SK-N-SH treated with all-trans-retinoic acid at 6 μM for 48 hours (cell line): ENCODE data around the gene VTI1A.

Experiments
- ATAC-seq: fragments of 200-7000 bp; cut with Tn5 transposase; 3 replicates; pipeline ENCODE4 v1.9.1; 2020; ENCODE audit warnings: mild to moderate bottlenecking, moderate library complexity
- ARNTL ChIP-seq: fragments of 450-650 bp; formaldehyde crosslinking; IDR thresholded peaks from 2 replicates; pipeline ENCODE4 v1.5.0; 2020; ENCODE audit warnings: low read depth, mild to moderate bottlenecking, moderate library complexity, borderline replicate concordance
- BACH2 ChIP-seq: fragments of 250-450 bp; sonication (Bioruptor Pico); IDR thresholded peaks from 2 replicates; pipeline ENCODE4 v1.9.0; 2021; ENCODE audit warnings: mild to moderate bottlenecking, borderline replicate concordance
- CREB5 ChIP-seq: fragments of 250-450 bp; sonication (Bioruptor Pico); IDR thresholded peaks from 2 replicates; pipeline ENCODE4 v1.5.1; 2020; ENCODE audit warnings: low read depth, mild to moderate bottlenecking, moderate library complexity
- ESRRG ChIP-seq: fragments of 250-450 bp; sonication (Bioruptor Pico); IDR thresholded peaks from 2 replicates; pipeline ENCODE4 v1.6.1; 2021; ENCODE audit warnings: mild to moderate bottlenecking
- GLIS3 ChIP-seq: fragments of 250-450 bp; sonication (Bioruptor Pico); IDR thresholded peaks from 2 replicates; pipeline ENCODE4 v1.5.0; 2020; ENCODE audit warnings: mild to moderate bottlenecking, moderate library complexity
- ISL1 ChIP-seq: fragments of 250-450 bp; sonication (Bioruptor Pico); IDR thresholded peaks from 2 replicates; pipeline ENCODE4 v2.1.2; 2022; ENCODE audit warnings: mild to moderate bottlenecking, moderate library complexity
- OSR1 ChIP-seq: fragments of 250-450 bp; sonication (Bioruptor Pico); IDR thresholded peaks from 2 replicates; pipeline ENCODE4 v1.8.0; 2022; ENCODE audit warnings: moderate library complexity, mild to moderate bottlenecking, inconsistent platforms
- PATZ1 ChIP-seq: fragments of 250-450 bp; sonication (Bioruptor Pico); IDR thresholded peaks from 2 replicates; pipeline ENCODE4 v1.8.0; 2020; ENCODE audit warnings: mild to moderate bottlenecking, moderate library complexity, borderline replicate concordance
- PPARA ChIP-seq: fragments of 250-450 bp; sonication (Bioruptor Pico); IDR thresholded peaks from 2 replicates; pipeline ENCODE4 v1.5.0; 2020; ENCODE audit warnings: mild to moderate bottlenecking, borderline replicate concordance
- SNAI2 ChIP-seq: fragments of 250-450 bp; sonication (Bioruptor Pico); IDR thresholded peaks from 2 replicates; pipeline ENCODE4 v1.5.0; 2020; ENCODE audit warnings: mild to moderate bottlenecking, moderate library complexity
- TCF4 ChIP-seq: fragments of 250-450 bp; sonication (Bioruptor Pico); IDR thresholded peaks from 2 replicates; pipeline ENCODE4 v1.8.0; 2021; ENCODE audit warnings: mild to moderate bottlenecking, moderate library complexity, borderline replicate concordance
- TOX ChIP-seq: fragments of 250-450 bp; sonication (Bioruptor Pico); IDR thresholded peaks from 2 replicates; pipeline ENCODE4 v1.8.0; 2021; ENCODE audit warnings: mild to moderate bottlenecking, moderate library complexity, borderline replicate concordance
- TSHZ2 ChIP-seq: fragments of 250-450 bp; sonication (Bioruptor Pico); IDR thresholded peaks from 2 replicates; pipeline ENCODE4 v1.5.0; 2020; ENCODE audit warnings: mild to moderate bottlenecking, moderate library complexity
- ZC3H10 ChIP-seq: fragments of 250-450 bp; sonication (Bioruptor Pico); IDR thresholded peaks from 2 replicates; pipeline ENCODE4 v1.5.1; 2021; ENCODE audit warnings: mild to moderate bottlenecking, moderate library complexity
- ZFP30 ChIP-seq: fragments of 450-650 bp; formaldehyde crosslinking; IDR thresholded peaks from 2 replicates; pipeline ENCODE4 v1.5.0; 2022; ENCODE audit warnings: mild to moderate bottlenecking, moderate library complexity
- ZNF565 ChIP-seq: fragments of 450-650 bp; formaldehyde crosslinking; conservative IDR thresholded peaks from 2 replicates; pipeline ENCODE4 v1.5.0; 2020; ENCODE audit warnings: low read depth, mild to moderate bottlenecking, moderate library complexity
- ZNF70 ChIP-seq: fragments of 450-650 bp; formaldehyde crosslinking; IDR thresholded peaks from 2 replicates; pipeline ENCODE4 v1.5.0; 2020; ENCODE audit warnings: mild to moderate bottlenecking, moderate library complexity
- ZNF8 ChIP-seq: fragments of 450-650 bp; formaldehyde crosslinking; IDR thresholded peaks from 2 replicates; pipeline ENCODE4 v1.5.0; 2020; ENCODE audit warnings: mild to moderate bottlenecking, moderate library complexity
- TF ChIP-seq, protein P1 (sequence below): fragments of 250-450 bp; sonication (Bioruptor Pico); IDR thresholded peaks from 2 replicates; pipeline ENCODE4 v1.8.0; 2021; ENCODE audit warnings: low read depth, mild to moderate bottlenecking, moderate library complexity, borderline replicate concordance
- TF ChIP-seq, protein P2 (sequence below): fragments of 250-450 bp; sonication (Bioruptor Pico); IDR thresholded peaks from 2 replicates; pipeline ENCODE4 v1.5.1; 2021; ENCODE audit warnings: mild to moderate bottlenecking, moderate library complexity

Gene VTI1A

GRCh38 chr10:112794201-112794600 is 347.2 kb downstream of the VTI1A start:
- ATAC-seq = no peak
- TF ChIP-seq TSHZ2 (no peak), ISL1 (CRISPR knock-in tag) (no peak), CREB5 (CRISPR knock-in tag) (no peak), GLIS3 (CRISPR knock-in tag) (no peak), OSR1 (CRISPR knock-in tag) (no peak), ZNF8 (no peak), SNAI2 (CRISPR knock-in tag) (no peak), PATZ1 (CRISPR knock-in tag) (no peak), TOX (no peak), ZNF565 (no peak), ZC3H10 (CRISPR knock-in tag) (no peak), ZNF70 (CRISPR knock-in tag) (no peak), ZFP30 (CRISPR knock-in tag) (no peak), ARNTL (CRISPR knock-in tag) (no peak)
- TF ChIP-seq, protein P1, sequence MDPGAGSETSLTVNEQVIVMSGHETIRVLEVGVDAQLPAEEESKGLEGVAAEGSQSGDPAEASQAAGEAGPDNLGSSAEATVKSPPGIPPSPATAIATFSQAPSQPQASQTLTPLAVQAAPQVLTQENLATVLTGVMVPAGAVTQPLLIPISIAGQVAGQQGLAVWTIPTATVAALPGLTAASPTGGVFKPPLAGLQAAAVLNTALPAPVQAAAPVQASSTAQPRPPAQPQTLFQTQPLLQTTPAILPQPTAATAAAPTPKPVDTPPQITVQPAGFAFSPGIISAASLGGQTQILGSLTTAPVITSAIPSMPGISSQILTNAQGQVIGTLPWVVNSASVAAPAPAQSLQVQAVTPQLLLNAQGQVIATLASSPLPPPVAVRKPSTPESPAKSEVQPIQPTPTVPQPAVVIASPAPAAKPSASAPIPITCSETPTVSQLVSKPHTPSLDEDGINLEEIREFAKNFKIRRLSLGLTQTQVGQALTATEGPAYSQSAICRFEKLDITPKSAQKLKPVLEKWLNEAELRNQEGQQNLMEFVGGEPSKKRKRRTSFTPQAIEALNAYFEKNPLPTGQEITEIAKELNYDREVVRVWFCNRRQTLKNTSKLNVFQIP (CRISPR knock-in tag) = no peak
- TF ChIP-seq, protein P2, sequence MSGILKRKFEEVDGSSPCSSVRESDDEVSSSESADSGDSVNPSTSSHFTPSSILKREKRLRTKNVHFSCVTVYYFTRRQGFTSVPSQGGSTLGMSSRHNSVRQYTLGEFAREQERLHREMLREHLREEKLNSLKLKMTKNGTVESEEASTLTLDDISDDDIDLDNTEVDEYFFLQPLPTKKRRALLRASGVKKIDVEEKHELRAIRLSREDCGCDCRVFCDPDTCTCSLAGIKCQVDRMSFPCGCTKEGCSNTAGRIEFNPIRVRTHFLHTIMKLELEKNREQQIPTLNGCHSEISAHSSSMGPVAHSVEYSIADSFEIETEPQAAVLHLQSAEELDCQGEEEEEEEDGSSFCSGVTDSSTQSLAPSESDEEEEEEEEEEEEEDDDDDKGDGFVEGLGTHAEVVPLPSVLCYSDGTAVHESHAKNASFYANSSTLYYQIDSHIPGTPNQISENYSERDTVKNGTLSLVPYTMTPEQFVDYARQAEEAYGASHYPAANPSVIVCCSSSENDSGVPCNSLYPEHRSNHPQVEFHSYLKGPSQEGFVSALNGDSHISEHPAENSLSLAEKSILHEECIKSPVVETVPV (CRISPR knock-in tag) = no peak

GRCh38 chr10:112795067-112795466 is 348.1 kb downstream of the VTI1A start:
- ATAC-seq = no peak
- no peak for TF ChIP-seq PATZ1 (CRISPR knock-in tag)
- no peak for TF ChIP-seq ZNF8
- no peak for TF ChIP-seq ARNTL (CRISPR knock-in tag)
- TF ChIP-seq ISL1 (CRISPR knock-in tag) = no peak
- no peak for TF ChIP-seq ZC3H10 (CRISPR knock-in tag)
- TF ChIP-seq OSR1 (CRISPR knock-in tag) = no peak
- TF ChIP-seq BACH2 (CRISPR knock-in tag) = no peak
- TF ChIP-seq, protein P2 (CRISPR knock-in tag) = no peak
- no peak for TF ChIP-seq TCF4
- no peak for TF ChIP-seq PPARA (CRISPR knock-in tag)
- no peak for TF ChIP-seq GLIS3 (CRISPR knock-in tag)
- no peak for TF ChIP-seq ESRRG (CRISPR knock-in tag)
